ENCODE results near the gene STOM.

STOM gene

GRCh38 chr9:121348221-121348620 lies 21.8 kb downstream of the STOM start:
- DNase-seq (ENCODE audit: low read depth), result no peak

GRCh38 chr9:121345070-121345469 lies 25.0 kb downstream of the STOM start:
- DNase-seq (ENCODE audit: low read depth), result no peak

GRCh38 chr9:121344184-121344583 lies 25.9 kb downstream of the STOM start:
- DNase-seq (ENCODE audit: low read depth), result no peak

- DNase-seq (ENCODE audit: low read depth), result no peak
Measured at GRCh38 chr9:121340676-121341392, 29.2 kb downstream of the STOM start.

- no peak for DNase-seq (ENCODE audit: low read depth)
Measured at GRCh38 chr9:121339437-121339836, 30.6 kb downstream of the STOM start.

GRCh38 chr9:121336665-121337064 lies 33.4 kb downstream of the STOM start:
- no peak for DNase-seq (ENCODE audit: low read depth)

- DNase-seq (ENCODE audit: low read depth), result no peak
Measured at GRCh38 chr9:121333950-121334773, 35.9 kb downstream of the STOM start.

- DNase-seq (ENCODE audit: low read depth), result no peak
Measured at GRCh38 chr9:121331992-121332685, 37.9 kb downstream of the STOM start.

GRCh38 chr9:121331549-121331948 lies 38.5 kb downstream of the STOM start:
- no peak for DNase-seq (ENCODE audit: low read depth)

- no peak for DNase-seq (ENCODE audit: low read depth)
Measured at GRCh38 chr9:121328876-121329681, 41.0 kb downstream of the STOM start.

- no peak for DNase-seq (ENCODE audit: low read depth)
Measured at GRCh38 chr9:121328476-121328875, 41.6 kb downstream of the STOM start.

GRCh38 chr9:121326901-121327613 lies 43.0 kb downstream of the STOM start:
- no peak for DNase-seq (ENCODE audit: low read depth)

- DNase-seq (ENCODE audit: low read depth), result no peak
Measured at GRCh38 chr9:121326130-121326838, 43.8 kb downstream of the STOM start.

GRCh38 chr9:121325387-121325786 lies 44.7 kb downstream of the STOM start:
- DNase-seq (ENCODE audit: low read depth), result no peak

- no peak for DNase-seq (ENCODE audit: low read depth)
Measured at GRCh38 chr9:121324755-121325154, 45.3 kb downstream of the STOM start.

GRCh38 chr9:121324316-121324715 lies 45.7 kb downstream of the STOM start:
- no peak for DNase-seq (ENCODE audit: low read depth)

GRCh38 chr9:121323449-121324151 lies 46.5 kb downstream of the STOM start:
- no peak for DNase-seq (ENCODE audit: low read depth)

- no peak for DNase-seq (ENCODE audit: low read depth)
Measured at GRCh38 chr9:121322737-121323448, 47.2 kb downstream of the STOM start.

GRCh38 chr9:121322037-121322736 lies 47.9 kb downstream of the STOM start:
- DNase-seq (ENCODE audit: low read depth), result no peak
